HUES6 (cell line): Measurements from ENCODE around the gene DEPDC5.
"Not testable (repeated sequence)": the region's sequence is repeated elsewhere in the genome, so short reads cannot be mapped to it uniquely, and the experiment has no call there.

Source experiments
- H3K27ac ChIP-seq: 2 replicates; pipeline ENCODE4 v1.7.0; 2013; ENCODE audit warnings: low read depth, mild to moderate bottlenecking, low read length, inconsistent platforms
- H3K27me3 ChIP-seq: 2 replicates; pipeline ENCODE4 v1.6.1; 2013; ENCODE audit warnings: low read length; ENCODE audit not compliant: control insufficient read depth, insufficient read depth
- H3K36me3 ChIP-seq: 2 replicates; pipeline ENCODE4 v1.6.1; 2013; ENCODE audit warnings: low read length; ENCODE audit not compliant: control insufficient read depth, insufficient read depth
- H3K4me1 ChIP-seq: 2 replicates; pipeline ENCODE4 v1.6.1; 2013; ENCODE audit warnings: low read length; ENCODE audit not compliant: control insufficient read depth, insufficient read depth
- H3K4me3 ChIP-seq: 2 replicates; pipeline ENCODE4 v1.5.1; 2013; ENCODE audit warnings: low read depth, low read length
- H3K9ac ChIP-seq: one replicate; pipeline ENCODE4 v1.6.1; 2013; ENCODE audit warnings: mild to moderate bottlenecking, low read length
- H3K9me3 ChIP-seq: 2 replicates; pipeline ENCODE4 v1.6.1; 2013; ENCODE audit warnings: low read depth, low read length; ENCODE audit not compliant: control insufficient read depth, insufficient read depth

The DEPDC5 gene

DNA sequence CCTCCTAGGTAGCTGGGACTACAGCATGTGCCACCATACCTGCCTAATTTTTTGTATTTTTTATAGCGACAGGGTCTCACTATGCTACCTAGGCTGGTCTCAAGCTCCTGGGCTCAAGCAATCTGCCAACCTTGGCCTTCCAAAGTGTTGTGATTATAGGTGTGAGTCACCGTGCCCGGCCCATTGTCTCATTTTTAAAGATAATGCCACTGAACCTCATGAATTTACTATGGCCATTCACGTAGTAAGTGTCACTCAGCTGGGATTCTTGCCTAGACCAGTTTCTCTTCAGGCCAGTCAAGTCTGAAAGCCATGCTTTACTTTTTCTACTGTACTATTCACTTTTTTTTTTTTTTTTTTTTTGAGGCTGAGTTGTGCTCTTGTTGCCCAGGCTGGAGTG is 22.4 kb downstream of the DEPDC5 start:
- Histone ChIP-seq H3K27me3 (no peaks in the 10 kb centered on the region), H3K4me1 (no peaks in the 10 kb centered on the region), H3K36me3 (peaks cover 64% of the 10 kb centered on the region), H3K27ac (no peak overlapping the region), H3K9ac (no peak overlapping the region), H3K4me3 (no peak overlapping the region), H3K9me3 (no peaks in the 10 kb centered on the region)

DNA sequence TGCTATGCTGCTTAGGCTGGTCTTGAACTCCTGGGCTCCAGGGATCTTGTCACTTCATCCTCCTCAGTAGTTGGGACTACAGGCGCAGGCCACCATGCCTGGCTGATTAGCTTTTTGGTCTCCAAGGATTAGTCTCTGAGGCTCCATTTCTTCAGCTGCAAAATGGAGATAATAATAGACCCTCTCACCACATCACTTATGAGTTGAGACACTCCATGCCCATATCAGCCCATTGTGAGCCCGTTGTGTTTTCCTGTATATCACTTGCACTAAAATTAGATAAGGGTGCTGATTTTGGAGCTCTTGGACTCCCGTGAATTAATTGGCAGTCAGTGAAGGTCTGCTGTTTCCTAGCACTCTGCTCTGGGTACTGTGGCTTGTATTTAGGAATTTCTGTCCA is 36.0 kb downstream of the DEPDC5 start:
- no peaks in the 10 kb centered on the region for H3K9me3 ChIP-seq
- no peak overlapping the region for H3K9ac ChIP-seq
- H3K4me3 ChIP-seq = no peak overlapping the region
- H3K27me3 ChIP-seq = no peaks in the 10 kb centered on the region
- no peak overlapping the region for H3K27ac ChIP-seq
- H3K36me3 ChIP-seq = peaks cover 31% of the 10 kb centered on the region
- H3K4me1 ChIP-seq = no peaks in the 10 kb centered on the region

DNA sequence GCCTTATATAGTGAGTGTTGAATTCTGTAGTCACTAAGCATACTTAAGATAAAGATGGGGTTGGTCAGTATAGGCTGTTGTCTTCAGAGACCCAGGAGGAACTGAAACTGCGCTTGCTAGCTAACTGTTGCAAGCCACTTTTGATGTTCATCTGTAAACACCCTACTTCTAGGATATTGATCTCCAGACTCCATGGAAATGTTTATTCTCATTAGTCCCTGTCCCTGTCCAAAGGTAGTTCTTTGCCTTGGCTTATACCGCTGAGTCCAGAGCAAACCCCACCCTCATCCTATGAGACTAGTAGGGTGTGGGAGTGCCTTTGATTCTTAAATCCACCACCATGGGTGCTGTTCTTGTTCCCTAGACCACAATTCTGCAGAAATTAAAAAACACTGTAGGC is 36.4 kb downstream of the DEPDC5 start:
- Histone ChIP-seq H3K9me3 (no peaks in the 10 kb centered on the region), H3K9ac (no peak overlapping the region), H3K36me3 (peaks cover 28% of the 10 kb centered on the region), H3K4me1 (no peaks in the 10 kb centered on the region), H3K4me3 (no peak overlapping the region), H3K27me3 (no peaks in the 10 kb centered on the region), H3K27ac (no peak overlapping the region)

- not testable (repeated sequence) for H3K4me1 ChIP-seq, H3K4me3 ChIP-seq, H3K9ac ChIP-seq, H3K27me3 ChIP-seq, H3K9me3 ChIP-seq, H3K27ac ChIP-seq
- peaks cover 59% of the 10 kb centered on the region for H3K36me3 ChIP-seq
Observed at GRCh38 chr22:31799358-31799757, 45.5 kb downstream of the DEPDC5 start.

DNA sequence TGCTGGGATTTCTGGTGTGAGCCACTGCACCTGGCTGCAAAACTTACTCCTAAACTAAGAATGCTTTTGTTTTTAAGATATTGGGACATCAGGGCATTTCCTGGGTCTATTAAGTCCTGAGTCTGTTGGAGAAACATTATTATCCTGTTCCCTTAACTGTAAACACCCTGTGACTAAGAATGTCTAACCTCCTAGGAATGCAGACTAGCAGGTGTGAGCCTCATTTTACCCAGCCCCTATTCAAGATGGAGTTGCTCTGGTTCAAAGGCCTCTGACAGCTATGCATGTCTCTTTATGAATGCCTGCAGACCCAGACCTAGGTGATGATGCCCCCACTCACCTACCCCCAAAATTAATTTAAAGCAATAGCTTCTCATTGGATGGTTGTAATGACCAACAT is 46.2 kb downstream of the DEPDC5 start:
- H3K4me1 ChIP-seq = no peaks in the 10 kb centered on the region
- H3K27me3 ChIP-seq = no peaks in the 10 kb centered on the region
- H3K36me3 ChIP-seq = peaks cover 60% of the 10 kb centered on the region
- H3K9me3 ChIP-seq = no peaks in the 10 kb centered on the region
- H3K4me3 ChIP-seq = no peak overlapping the region
- no peak overlapping the region for H3K9ac ChIP-seq
- H3K27ac ChIP-seq = no peak overlapping the region

DNA sequence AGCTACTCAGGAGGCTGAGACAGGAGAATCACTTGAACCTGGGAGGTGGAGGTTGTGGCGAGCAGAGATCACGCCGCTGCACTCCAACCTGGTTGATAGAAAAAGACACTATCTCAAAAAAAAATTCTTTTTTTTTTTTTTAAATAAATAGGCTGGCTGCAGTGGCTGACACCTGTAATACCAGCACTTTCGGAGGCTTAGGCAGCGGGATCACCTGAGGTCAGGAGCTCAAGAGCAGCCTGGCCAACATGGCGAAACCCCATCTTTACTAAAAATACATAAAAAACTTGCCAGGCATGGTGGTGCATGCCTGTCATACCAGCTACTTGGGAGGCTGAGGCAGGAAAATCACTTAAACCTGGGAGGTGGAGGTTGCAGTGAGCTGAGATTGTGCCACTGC is 47.0 kb downstream of the DEPDC5 start:
- not testable (repeated sequence) for H3K4me3 ChIP-seq, H3K27ac ChIP-seq, H3K9me3 ChIP-seq, H3K4me1 ChIP-seq, H3K27me3 ChIP-seq, H3K9ac ChIP-seq
- peaks cover 68% of the 10 kb centered on the region for H3K36me3 ChIP-seq

DNA sequence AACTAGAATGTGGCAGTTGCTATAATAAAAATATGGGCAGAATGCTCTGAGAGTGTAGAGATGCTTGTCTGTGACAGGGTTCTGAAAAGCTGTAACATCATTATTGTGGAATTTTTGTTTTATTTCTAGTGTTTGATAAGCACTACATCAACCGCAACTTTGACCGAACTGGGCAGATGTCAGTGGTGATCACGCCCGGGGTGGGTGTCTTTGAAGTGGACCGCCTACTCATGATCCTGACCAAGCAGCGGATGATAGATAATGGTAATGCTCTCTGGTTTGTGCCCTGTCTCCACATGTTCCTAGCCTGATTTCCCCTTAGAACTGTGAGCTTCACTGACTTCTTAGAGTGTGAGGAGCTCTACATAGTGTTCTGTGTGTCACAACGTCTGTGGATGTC is 48.8 kb downstream of the DEPDC5 start:
- H3K9me3 ChIP-seq = no peaks in the 10 kb centered on the region
- H3K27ac ChIP-seq = no peak overlapping the region
- no peak overlapping the region for H3K4me3 ChIP-seq
- H3K27me3 ChIP-seq = no peaks in the 10 kb centered on the region
- H3K36me3 ChIP-seq = peaks cover 74% of the 10 kb centered on the region
- H3K9ac ChIP-seq = no peak overlapping the region
- H3K4me1 ChIP-seq = no peaks in the 10 kb centered on the region

DNA sequence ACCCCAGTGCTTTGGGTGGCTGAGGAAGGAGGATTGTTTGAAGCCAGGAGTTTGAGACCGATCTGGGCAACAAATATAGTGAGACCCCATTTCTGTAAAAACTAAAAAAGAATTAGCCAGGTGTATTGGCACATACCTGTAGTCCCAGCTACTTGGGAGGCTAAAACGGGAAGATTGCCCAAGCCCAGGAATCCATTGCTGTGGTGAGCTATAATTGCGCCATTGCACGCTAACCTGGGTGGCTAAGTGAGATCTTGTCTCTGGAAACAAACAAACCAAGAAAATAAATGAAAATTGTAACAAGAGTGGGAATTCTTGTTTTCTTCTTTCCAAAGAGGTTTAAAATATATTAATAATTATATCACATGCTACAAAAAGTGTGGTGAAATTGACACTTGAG is 52.9 kb downstream of the DEPDC5 start:
- Histone ChIP-seq H3K36me3 (peaks cover 69% of the 10 kb centered on the region), H3K27me3 (no peaks in the 10 kb centered on the region), H3K4me3 (no peak overlapping the region), H3K9ac (no peak overlapping the region), H3K27ac (no peak overlapping the region), H3K9me3 (no peaks in the 10 kb centered on the region), H3K4me1 (no peaks in the 10 kb centered on the region)

DNA sequence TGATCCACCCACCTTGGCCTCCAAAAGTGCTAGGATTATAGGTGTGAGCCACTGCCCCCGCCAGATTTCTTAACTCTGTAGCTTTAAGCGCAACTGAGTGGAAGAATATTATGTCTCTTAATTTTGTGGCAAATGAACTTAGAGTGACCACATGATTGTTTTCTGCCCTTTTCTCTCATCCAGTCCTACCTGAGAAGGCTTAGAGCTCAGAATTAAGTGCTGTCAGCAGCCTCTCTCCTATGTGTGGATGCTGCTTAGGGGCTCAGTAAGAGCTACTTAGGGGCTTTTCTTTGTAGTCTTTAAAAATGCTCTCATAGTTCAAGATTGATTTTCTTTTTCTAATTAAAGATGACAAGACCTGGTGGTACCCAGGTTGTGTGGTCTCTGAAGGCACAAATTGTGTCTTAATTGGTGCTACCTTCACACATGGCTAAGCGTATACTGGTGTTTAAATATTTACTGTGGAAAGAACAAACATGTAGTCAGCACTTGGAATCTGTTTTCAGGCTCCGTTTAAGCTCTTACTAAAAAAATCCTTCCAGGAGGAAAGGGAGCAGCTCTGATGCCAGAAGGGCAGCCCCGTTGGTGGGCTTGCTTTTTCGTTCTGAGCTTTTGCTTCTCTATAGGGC is 59.3 kb downstream of the DEPDC5 start:
- H3K9me3 ChIP-seq = no peaks in the 10 kb centered on the region
- no peak overlapping the region for H3K4me3 ChIP-seq
- no peaks in the 10 kb centered on the region for H3K27me3 ChIP-seq
- no peak overlapping the region for H3K27ac ChIP-seq
- H3K4me1 ChIP-seq = no peaks in the 10 kb centered on the region
- no peak overlapping the region for H3K9ac ChIP-seq
- peaks cover 58% of the 10 kb centered on the region for H3K36me3 ChIP-seq

GRCh38 chr22:31813898-31814297 is 60.1 kb downstream of the DEPDC5 start:
- H3K27me3 ChIP-seq, H3K9ac ChIP-seq, H3K9me3 ChIP-seq, H3K4me1 ChIP-seq, H3K27ac ChIP-seq, H3K4me3 ChIP-seq: not testable (repeated sequence)
- peaks cover 66% of the 10 kb centered on the region for H3K36me3 ChIP-seq

DNA sequence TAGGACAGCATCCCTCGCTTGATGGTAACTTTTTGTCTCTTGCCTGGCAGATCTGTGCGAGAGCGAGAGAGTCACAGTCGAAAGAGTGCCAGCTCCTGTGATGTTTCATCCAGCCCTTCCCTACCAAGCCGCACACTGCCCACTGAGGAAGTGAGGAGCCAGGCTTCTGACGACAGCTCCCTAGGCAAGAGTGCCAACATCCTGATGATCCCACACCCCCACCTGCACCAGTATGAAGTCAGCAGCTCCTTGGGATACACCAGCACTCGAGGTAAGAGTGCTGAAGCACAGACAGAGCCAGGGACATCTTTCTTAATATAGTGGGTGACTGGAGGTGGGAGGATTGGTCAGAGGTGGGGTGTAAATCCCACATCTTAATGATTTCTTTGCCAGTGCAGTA is 61.1 kb downstream of the DEPDC5 start:
- Histone ChIP-seq H3K9ac (no peak overlapping the region), H3K4me3 (no peak overlapping the region), H3K9me3 (no peaks in the 10 kb centered on the region), H3K36me3 (peaks cover 69% of the 10 kb centered on the region), H3K27me3 (no peaks in the 10 kb centered on the region), H3K4me1 (no peaks in the 10 kb centered on the region), H3K27ac (no peak overlapping the region)

GRCh38 chr22:31815383-31815814 is 61.6 kb downstream of the DEPDC5 start:
- H3K4me1 ChIP-seq, H3K9ac ChIP-seq, H3K27ac ChIP-seq, H3K27me3 ChIP-seq, H3K4me3 ChIP-seq, H3K9me3 ChIP-seq: not testable (repeated sequence)
- peaks cover 68% of the 10 kb centered on the region for H3K36me3 ChIP-seq
